NCI-H146 treated with DMSO at 0.1 percent for 48 hours (cell line): ENCODE data around the gene SMIM35.
"Not testable (repeated sequence)": the region's sequence is repeated elsewhere in the genome, so short reads cannot be mapped to it uniquely, and the experiment has no call there.

Source experiments
- DNase-seq: peaks from one replicate; lab custom pipeline; 2025; ENCODE audit not compliant: unreplicated experiment; lab: John Stamatoyannopoulos, UW

SMIM35 gene

DNA sequence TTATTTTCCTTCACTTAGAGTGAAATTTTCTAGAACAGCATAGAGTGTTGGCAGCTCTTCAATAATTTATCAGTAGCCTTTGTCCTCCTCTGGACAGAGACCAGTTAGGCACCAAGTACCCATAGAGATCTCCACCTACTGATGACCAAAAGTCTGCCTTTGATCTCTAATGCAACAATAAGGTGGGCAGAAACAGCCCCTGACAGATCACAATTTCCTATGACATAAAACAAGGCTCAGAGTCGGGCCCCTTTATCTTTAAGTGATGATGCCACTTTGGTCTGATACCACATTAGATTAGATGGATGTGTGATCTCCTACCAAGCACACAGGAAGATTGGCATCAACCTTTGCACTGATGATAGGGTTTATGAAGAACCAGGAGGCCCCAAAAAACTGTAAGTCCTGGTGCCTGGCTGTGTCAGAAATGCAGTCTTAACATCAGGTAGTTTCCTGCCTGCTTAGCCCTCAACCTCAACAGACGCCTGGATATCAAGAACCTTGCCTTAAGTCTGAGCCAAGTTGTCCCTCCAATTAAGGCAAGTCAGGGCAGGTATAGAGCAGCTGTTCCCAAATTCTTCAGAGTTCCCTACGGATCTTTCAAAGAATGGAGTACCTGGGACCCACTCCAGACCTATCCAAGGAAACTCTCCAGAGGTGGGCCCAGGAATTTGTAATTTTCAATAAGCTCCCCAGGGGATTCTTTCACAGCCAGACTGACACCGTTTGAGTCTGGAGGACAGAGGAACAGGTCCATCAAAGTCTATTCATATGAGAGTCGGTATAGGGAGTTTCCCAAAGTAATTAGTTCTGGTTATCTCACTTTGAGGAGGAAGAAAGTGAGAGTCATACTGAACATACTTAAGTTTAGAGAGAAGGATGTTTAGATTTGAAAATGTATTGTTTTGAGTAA, 40.5 kb downstream of the SMIM35 start:
- DNase-seq, result no peak

DNA sequence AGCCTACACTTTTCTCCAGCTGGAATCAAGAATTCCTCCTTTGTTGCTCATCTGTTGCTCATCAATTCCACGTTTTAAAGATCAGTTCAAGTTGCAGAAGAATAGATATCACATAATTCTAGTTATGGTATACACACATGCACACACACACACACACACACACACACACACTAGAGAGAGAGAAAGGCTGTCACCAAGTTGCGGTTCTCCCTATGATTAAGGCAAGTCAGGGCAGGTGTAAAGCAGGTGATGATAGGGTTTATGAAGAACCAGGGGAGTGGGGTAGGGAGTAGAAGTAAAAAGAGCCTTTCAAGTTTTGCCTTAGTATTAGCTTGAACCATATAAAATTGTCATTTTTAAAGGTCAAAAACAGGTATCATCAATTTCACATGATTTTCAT, 41.6 kb downstream of the SMIM35 start:
- DNase-seq, result peak; percentile 26

DNA sequence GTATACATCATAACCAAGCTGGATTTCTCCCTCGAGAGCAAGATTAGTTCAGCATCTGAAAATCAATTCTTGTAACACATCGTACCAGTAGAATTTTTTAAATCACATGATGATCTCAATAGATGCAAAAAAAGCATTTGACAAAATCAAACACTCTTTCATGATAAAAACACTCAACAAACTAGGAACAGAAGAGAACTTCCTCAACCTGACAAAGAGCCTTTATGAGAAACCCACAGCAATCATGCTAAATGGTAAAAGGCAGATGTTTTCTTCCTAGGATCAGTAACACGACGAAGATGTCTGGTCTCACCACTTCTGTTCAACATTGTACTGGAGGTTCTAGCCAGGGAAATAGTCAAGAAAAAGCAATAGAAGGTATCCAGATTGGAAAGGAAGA, 44.0 kb downstream of the SMIM35 start:
- DNase-seq, result no peak

DNA sequence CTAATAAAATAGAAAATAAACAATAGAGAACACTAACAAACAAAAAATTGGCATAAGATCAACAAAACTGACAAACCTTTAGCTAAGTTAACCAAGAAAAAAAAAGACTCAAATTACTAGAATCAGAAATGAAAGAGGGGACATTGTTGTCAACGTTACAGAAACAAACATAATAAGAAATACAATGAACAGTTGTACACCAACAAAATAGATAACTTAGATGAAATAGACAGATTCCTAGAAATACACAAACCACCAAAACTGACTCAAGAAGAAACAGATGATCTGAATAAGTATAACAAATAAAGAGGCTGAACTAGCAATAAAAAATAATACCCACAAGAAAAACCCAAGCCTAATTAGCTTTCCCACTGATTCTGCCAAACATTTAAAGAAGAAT, 44.6 kb downstream of the SMIM35 start:
- DNase-seq, result no peak

DNA sequence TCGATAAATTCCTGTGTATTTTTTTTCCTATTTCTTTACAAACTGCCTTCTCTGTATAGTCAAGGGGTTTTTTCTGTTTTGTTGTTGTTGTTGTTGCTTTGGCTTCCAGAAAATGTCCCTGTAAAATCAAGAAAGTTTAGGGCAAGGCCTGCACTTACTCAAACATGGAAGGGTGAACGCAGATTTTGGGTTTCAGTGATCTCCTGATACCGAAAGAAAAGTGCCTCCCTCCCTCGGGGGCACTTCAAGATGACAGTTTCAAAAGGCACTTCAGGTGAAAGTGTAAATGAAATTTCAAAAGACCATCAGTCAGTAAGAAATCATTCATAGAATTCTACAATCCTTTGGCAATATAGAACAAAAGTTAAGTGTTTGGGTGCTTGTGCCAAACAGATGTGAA, 53.3 kb downstream of the SMIM35 start:
- no peak for DNase-seq

DNA sequence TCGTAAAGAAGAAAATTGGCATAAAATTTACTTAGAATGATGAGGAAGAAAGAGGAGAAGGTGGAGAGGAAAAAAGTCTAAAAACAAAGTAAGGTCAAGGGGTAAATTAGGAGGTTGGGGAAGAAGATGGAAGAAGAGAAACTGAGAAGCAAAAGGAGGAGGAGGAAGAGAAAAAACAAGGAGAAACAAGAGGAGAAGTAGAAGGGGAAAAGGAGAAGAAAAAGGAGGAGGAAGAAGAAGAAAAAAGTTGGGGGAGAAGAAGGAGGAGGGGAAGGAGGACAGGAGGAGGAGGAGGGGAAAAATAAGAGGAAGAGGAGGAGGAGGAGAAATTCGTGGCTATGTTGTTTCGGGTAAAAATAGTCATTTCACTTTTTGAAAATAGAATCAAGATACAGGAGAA, 58.1 kb downstream of the SMIM35 start:
- DNase-seq, result no peak

DNA sequence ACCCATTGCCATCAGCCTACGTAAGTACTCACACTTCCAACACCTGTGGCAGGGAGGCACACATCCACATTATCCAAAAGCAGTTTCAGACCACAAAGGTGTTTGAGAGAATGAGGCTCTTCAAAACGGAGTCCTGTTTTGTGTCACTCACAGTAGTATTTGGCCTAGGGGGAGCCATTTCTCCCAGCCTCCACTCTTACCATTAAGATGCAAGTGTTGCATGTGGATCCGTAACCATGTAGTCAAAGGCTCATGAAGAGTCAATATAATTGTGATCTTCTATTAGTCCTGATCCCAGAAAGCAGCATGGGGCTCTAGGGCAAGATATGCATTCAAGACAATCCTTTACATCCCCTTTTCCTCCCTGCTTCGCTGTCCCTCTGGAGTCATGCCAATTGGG, 59.1 kb downstream of the SMIM35 start:
- no peak for DNase-seq

DNA sequence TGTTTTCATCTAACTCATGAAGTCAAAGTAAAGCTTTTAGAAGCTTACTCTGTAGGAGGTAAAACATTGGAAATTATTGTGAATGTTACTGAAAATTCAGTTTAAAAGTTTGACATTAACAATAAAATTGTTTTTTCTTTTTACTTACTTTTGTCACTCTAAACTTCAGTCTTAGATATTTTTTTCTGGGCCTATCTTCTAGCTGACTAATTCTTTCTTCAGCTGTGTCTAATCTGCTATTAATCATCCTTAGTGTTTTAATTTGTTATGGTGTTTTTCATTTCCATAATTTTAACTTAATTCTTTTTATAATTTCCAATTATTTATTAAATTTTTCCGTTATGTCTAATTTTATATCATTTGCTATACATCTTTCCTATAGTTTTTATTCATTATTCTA, 65.6 kb downstream of the SMIM35 start:
- DNase-seq, result no peak

DNA sequence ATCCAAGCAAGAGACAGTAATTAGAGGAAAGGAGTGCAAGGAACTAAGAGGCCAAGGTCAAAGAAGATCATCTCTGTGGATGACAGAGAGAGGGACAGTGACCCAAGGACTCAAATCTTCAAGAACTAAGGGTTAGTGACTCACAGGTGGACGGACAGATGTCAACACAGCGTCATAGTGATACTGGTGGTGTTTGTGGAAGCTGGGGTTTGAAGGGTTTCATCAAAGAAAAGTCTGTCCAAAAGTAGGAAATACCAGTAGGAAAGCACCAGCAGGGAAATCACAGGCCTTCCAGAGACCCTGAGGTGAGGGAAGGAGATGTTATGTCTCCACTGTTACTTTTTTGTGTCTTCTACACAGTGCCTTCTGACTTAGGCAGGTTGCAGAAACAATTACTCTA, 68.4 kb downstream of the SMIM35 start:
- DNase-seq, result no peak

DNA sequence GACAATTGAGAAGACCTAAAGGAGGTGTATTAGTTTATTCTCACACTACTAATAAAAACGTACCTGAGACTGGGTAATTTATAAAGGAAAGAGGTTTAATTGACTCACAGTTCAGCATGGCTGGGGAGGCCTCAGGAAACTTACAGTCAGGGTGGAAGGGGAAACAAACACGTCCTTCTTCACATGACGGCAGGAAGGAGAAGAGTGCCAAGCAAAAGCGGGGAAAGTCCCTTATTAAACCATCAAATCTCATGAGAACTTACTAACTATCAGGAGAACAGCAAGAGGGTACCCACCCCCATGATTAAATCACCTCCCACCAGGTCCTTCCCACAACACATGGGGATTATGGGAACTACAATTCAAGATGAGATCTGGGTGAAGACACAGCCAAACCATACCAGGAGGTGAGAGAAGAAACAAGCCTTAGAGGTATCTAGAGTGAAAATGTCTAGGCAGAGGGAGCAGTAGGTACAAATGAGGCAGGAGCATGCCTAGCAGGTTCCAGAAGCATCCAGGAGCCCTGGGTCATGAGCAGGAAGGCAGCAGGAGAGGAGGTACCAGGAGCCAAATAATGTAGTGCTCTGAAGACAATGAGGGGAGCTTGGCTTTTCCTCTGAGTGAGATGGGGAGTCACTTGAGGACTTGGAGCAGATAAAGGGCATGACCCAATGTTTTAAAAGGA, 69.0 kb downstream of the SMIM35 start:
- DNase-seq, result no peak

DNA sequence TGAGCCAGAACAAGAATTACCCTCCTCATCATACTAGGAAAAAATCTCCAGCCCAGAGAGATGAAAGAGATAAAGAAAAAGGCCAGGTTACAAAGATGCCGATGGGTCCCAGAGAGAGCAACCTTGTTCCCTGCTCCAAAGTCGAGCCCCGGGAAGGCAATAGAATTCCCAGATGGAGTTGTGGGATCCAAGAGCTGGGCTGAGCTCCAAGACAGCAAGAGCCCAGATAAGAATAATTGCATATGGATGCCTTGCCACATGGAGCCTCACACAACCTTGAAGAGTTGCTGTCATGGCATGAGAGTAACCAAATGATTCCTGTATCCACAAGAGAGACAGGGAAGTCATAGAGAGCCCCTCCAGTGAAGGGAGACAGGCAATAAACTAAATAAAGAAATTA, 69.7 kb downstream of the SMIM35 start:
- DNase-seq, result no peak

DNA sequence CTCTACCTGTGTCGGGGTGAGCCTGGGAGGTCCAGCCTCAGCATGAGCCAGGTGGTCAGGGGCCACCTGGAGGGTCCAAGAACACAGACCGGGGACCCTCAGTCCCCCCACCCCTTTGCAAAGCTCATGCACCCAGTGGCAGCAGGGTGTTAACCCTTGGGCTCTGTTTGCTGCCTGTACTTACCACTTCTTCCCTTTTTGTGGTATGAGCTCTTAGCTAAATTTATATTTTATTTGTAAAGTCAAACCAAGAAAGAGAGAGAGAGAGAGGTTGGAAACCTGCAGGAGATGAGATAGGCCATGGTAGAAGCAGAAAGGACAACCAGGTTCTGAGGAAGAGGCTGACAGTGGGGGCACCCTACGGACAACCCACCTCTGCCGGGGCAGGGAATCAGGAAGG, 70.7 kb downstream of the SMIM35 start:
- no peak for DNase-seq

DNA sequence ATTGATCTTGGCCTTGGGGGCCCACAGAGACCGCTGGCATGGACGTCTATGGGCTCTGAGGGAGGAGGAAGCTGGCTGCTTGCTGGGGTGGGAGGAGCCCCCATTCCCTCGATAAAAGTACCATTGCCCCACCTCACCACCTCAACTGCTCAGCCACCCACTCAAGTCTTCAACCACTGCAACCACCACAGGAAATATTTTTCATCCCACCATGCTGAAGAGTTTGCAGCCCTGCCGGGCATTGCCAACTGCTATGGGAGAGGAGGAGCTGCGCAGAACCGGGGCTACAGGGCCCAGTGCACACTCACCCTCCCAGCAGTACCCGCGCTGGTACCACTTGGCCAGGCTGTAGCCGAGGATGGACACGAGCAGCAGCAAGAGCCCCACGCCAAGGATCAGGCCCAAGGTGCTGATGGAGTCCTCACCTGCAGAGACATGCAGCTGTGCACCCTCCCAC, 71.3 kb downstream of the SMIM35 start:
- no peak for DNase-seq

DNA sequence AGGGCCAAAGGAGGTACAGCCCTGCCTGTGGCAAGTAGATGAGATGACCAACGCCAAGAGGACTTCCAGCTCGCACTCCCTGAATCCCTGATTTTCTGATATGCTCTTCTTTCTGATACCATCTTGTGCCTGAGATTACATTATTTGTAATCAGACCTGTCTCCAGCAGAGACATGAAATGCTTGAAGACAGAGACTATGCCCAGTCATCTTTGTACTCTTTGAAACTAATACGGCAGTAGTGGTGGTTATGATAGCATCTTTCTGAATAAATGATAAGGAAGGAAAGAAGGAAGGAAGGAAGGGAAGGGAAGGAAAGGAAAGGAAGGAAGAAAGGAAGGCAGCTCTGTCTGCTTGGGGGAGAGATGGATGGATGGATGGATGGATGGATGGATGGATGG, 72.7 kb downstream of the SMIM35 start:
- no peak for DNase-seq

DNA sequence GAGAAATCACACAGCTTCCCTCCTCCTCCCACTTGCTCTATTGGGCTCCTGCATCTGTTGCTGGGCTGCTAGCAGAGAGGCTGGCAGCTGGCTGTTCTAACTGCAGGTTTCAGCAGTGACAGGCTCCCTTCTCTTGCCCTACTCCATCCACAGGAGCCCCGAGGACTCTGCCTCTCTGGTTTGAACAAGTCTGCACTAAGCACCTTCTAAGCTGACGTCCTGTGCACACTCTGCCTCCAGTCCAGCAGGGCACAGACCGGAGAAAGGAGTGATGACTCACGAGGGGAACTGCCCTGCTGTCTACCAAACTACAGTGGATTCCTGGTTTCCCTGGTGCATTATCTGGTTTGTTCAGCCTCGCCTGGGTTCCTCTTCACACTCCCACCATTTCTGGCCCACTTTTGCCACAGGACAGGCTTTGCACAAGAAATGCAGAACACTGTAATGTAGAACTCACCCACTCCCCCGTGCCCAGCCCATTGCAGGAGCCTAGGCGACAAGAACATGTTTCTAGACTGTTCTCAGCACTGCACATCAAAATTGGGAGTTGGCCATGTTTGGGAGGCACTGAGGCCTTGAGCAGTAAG, 74.6 kb downstream of the SMIM35 start:
- DNase-seq, result no peak

DNA sequence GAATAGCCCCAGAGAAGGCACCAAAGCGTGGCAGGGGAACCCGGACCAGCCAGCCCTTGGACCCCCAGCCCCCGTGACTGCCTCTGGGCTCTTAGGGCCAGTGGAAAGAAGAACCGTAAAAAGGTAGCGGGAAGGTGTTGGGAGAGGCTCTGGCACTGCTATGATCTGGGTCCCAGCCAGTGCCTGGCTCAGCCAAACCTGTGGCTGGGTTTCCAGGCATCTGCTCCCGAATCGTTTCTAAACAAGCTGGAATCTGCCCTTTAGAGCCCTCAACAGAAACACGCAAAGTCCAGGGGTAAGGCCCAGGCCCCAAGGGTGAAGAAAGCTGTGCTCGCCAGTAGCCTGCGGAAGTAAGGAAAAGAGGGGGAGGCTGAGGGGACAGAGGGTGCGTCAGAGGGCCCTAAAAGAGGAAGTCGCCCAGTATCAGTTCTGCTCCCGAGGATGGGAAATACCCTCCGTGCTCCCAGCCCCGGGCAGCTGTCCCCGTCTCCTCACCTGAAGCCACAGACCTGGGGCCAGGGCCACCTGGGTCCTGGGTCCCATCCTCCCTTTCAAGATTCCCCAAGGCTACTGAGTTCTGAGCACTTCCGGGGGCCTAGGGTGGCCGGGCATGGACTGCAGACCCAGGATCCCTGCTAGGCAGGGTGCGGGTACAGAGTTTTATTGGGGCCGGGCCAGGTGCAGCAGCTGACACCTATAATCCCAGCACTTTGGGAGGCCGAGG, 75.9 kb downstream of the SMIM35 start:
- no peak for DNase-seq

DNA sequence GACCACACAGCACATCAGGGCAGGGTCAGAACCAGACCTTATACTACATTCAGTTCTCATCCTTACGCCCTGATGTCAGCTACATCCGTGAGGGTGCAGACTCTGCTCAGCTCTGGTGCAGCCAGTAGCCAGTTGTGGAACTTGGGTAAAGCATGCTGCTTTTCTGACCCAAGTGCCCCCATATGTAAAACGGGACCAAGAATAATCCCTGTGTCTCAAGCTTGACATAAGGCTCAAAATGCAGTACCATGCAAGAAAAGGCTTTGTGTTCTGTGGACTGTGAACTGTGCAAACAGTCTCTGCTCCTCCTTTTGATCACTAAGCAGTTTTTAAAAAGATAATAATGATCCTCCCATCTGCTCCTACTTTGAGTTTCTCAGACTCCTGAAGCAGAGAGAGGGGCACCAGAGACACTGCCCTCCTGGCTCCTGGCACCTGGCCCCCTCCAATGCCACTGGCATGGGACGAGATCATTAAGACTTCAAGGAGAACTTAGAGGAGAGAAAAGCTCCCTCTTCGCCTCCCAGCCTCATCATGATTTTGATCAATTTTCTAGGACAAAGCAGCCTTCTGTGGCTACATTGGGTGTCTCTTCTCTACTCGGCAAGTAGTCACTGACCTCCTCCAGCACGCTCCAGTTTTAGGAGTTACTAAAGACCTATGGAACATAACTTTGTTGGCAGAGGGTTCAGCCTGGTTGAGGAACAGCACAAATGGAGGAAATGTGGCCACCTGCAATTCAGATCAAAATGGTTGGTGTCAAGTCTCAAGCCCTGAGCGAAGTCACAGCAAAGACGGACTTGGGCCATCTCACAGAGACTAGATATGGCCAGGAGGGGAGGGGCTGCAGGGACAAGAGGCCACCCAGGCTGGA, 76.7 kb downstream of the SMIM35 start:
- no peak for DNase-seq

DNA sequence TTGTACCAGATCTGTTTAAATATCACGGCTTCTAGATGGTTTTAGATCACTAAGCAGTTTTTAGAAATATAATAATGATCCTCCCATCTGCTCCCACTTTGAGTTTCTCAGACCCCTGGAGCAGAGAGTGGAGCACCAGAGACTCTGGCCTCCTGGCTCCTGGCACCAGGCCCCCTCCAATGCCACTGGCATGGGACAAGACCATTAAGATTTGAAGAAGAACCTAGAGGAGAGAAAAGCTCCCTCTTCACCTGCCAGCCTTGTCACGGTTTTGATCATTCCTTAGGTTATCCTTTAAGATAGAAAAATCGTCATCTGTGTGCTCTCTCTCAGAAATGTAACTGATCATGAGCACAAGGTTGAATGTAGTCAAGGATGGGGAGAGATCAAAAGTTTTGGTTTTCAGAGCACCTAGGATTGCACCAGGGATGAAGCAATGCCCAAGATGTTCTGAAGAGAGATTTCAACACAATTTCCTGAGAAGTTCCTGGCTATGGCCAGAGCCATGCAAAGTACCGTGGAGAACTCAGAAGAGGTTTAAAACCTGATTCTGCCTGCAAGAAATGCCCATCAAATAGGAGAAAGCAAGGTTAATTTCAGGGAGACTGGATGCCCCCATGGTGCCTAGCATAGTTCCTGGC, 78.4 kb downstream of the SMIM35 start:
- DNase-seq, result no peak

DNA sequence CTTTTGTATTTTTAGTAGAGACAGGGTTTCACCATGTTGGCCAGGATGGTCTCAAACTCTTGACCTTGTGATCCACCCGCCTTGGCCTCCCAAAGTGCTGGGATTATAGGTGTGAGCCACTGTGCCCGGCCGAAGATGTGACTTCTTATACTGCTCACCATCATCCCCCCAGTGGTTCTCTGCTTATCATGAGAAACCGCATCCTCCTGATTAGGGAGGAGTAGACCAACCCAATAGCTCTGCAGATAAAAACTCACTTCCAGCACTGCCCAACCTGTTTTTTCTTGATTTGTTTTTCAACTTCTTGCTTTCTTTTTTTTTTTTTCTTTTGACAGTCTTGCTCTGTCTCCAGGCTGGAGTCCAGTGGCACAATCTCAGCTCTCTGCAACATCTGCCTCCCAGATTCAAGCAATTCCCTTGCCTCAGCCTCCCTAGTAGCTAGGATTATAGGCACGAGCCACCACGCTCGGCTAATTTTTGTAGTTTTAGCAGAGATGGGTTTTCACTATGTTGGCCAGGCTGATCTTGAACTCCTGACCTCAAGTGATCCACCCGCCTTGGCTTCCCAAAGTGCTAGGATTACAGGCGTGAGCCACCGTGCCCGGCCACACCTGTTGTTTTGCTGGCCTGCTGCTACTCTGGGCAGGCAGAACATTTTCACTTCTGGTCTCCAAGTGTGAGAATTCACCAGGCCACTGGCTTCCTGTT, 79.0 kb downstream of the SMIM35 start:
- not testable (repeated sequence) for DNase-seq
